ENCODE data around the gene FAM131C.

DNA sequence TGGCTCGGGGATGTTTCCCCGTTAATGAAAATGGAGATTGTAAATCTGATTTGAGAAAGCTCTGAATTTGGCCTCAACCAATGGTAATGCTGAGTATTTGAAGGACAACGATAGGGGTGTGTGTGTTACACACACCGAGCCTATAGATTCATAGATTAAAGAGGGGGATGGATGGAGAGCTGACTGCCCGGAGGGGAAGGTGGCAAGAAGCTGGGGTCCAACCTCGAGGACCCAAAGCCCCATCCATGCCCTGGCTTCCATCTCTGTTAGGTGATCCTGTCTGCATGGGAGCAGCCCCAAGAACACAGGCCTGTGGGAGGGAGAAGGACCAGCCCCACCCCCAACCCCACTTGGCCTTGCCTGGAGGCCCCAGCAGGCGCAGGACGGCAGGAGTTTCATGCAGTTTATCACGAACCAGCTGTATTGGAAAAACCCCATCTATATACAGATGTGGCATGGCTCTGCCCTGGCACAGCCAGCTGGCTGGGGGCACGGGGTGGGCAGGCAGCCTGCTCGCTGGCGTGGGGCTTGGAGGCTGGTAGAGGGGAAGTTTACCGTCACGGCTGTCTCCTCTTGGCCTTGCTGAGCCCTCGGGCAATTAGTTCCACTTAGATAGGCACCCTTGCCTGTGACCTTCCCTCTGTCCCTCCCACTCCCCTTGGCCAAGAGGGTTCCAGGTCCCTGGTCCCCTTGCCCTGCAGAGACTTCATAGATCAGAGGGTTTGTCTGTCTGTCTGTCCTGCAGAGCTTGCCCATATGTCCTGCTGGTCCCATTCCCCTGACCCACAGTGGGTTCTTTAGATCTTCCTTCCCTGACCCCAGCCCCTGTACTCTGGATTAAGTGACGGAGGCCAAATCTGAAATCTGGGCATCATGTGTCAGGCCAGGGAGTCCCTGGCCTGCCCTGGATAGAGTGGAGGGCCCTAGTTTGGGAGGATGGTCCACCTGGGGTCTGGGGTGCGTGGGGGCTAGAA, 58.7 kb downstream of the FAM131C start:
- TF ChIP-seq KLF10 (tag by site-specific recombination; IDR thresholded peaks at IDR 0.05) (no peak), ZNF174 (tag by site-specific recombination; IDR thresholded peaks at IDR 0.05) (no peak), BCL11A (tag by site-specific recombination; IDR thresholded peaks at IDR 0.05; ENCODE audit: low read depth) (no peak), GFI1B (tag by site-specific recombination; IDR thresholded peaks at IDR 0.05) (no peak), ZNF600 (tag by site-specific recombination; IDR thresholded peaks at IDR 0.05) (no peak)
- TF ChIP-seq, protein P1, sequence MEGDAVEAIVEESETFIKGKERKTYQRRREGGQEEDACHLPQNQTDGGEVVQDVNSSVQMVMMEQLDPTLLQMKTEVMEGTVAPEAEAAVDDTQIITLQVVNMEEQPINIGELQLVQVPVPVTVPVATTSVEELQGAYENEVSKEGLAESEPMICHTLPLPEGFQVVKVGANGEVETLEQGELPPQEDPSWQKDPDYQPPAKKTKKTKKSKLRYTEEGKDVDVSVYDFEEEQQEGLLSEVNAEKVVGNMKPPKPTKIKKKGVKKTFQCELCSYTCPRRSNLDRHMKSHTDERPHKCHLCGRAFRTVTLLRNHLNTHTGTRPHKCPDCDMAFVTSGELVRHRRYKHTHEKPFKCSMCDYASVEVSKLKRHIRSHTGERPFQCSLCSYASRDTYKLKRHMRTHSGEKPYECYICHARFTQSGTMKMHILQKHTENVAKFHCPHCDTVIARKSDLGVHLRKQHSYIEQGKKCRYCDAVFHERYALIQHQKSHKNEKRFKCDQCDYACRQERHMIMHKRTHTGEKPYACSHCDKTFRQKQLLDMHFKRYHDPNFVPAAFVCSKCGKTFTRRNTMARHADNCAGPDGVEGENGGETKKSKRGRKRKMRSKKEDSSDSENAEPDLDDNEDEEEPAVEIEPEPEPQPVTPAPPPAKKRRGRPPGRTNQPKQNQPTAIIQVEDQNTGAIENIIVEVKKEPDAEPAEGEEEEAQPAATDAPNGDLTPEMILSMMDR (tag by site-specific recombination; IDR thresholded peaks at IDR 0.05) = no peak
- TF ChIP-seq, protein P2, sequence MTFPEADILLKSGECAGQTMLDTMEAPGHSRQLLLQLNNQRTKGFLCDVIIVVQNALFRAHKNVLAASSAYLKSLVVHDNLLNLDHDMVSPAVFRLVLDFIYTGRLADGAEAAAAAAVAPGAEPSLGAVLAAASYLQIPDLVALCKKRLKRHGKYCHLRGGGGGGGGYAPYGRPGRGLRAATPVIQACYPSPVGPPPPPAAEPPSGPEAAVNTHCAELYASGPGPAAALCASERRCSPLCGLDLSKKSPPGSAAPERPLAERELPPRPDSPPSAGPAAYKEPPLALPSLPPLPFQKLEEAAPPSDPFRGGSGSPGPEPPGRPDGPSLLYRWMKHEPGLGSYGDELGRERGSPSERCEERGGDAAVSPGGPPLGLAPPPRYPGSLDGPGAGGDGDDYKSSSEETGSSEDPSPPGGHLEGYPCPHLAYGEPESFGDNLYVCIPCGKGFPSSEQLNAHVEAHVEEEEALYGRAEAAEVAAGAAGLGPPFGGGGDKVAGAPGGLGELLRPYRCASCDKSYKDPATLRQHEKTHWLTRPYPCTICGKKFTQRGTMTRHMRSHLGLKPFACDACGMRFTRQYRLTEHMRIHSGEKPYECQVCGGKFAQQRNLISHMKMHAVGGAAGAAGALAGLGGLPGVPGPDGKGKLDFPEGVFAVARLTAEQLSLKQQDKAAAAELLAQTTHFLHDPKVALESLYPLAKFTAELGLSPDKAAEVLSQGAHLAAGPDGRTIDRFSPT (tag by site-specific recombination; IDR thresholded peaks at IDR 0.05) = 0 out of 2 replicates have a peak, but pooled peaks have one; percentile 46
- TF ChIP-seq, protein P3, sequence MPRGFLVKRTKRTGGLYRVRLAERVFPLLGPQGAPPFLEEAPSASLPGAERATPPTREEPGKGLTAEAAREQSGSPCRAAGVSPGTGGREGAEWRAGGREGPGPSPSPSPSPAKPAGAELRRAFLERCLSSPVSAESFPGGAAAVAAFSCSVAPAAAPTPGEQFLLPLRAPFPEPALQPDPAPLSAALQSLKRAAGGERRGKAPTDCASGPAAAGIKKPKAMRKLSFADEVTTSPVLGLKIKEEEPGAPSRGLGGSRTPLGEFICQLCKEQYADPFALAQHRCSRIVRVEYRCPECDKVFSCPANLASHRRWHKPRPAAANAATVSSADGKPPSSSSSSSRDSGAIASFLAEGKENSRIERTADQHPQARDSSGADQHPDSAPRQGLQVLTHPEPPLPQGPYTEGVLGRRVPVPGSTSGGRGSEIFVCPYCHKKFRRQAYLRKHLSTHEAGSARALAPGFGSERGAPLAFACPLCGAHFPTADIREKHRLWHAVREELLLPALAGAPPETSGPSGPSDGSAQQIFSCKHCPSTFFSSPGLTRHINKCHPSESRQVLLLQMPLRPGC (tag by site-specific recombination; IDR thresholded peaks at IDR 0.05) = no peak
- TF ChIP-seq, protein P4, sequence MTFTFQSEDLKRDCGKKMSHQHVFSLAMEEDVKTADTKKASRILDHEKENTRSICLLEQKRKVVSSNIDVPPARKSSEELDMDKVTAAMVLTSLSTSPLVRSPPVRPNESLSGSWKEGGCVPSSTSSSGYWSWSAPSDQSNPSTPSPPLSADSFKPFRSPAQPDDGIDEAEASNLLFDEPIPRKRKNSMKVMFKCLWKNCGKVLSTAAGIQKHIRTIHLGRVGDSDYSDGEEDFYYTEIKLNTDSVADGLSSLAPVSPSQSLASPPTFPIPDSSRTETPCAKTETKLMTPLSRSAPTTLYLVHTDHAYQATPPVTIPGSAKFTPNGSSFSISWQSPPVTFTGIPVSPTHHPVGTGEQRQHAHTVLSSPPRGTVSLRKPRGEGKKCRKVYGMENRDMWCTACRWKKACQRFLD (tag by site-specific recombination; IDR thresholded peaks at IDR 0.05) = no peak
